Measurements from ENCODE around the gene NECTIN1. TPM values are rescaled to one million over a fixed set of nuclear protein-coding genes. Genes with fewer than 3 reads are reported as not detected.

NECTIN1 gene
- total and polyA plus RNA-seq, 2 of the 4 experiments (the other 2 are of a cell fraction), result 2.3 to 4.2 TPM

DNA sequence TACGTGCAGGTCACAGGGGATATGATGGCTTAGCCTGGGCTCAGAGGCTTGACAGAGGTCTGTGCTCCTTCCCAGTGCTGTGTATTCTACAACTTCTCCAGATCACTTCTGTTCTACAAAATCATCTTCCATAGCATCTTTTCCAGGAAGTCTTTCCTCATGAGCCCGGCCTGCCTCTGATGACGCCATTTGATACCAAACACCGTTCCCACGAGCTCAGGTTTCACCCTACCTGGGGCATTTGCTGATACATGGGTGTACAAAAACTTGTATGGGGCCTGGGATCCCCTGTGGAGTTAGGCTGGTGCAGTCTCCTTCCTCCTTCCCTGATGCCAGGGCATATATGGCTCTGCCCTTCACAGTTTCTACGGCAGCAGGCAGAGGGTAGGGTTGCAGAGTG lies 78.7 kb downstream of the NECTIN1 start:
- ChIA-PET CTCF (no interaction called here), POLR2A (ENCODE audit: unreplicated experiment) (no interaction called here)
- BruUV-seq (replicated peaks), result no TSS peak

More for the DNA sequence above, 78.7 kb downstream of the NECTIN1 start:
- no peak overlapping the region for H2AK5ac ChIP-seq (ENCODE audit: low read depth, low read length)
- H3K14ac ChIP-seq (replicated peaks; ENCODE audit: low read depth, low read length), result no peak overlapping the region
- intact Hi-C loops (cut with micrococcal nuclease) (no loop called here), in situ Hi-C loops (cut with MboI; ENCODE audit: low sequenced_read_pairs) (loop anchor here (10.0 kb wide), 1 partner anchor 365 kb away; no protein-coding TSS in a partner anchor), dilution Hi-C loops (cut with HindIII; ENCODE audit: low sequenced_read_pairs, unreplicated experiment) (no loop called here)
- H3K36me3 ChIP-seq (ENCODE audit: control insufficient read depth, insufficient read depth, low read length), result no peaks in the 10 kb centered on the region
- no peak overlapping the region for H2AFZ ChIP-seq (replicated peaks; ENCODE audit: low read length, poor library complexity)
- no peaks in the 10 kb centered on the region for H4K20me1 ChIP-seq (ENCODE audit: insufficient read depth, low read length)
- 40% methylated on average over 2 of the region's 6 CpGs; no CpG with 5 or more reads in 1 of the 2 experiments for WGBS, 2 experiments (ENCODE audit: extremely low coverage in 2 of 2, insufficient read length in 1 of 2)
- H3K4me2 ChIP-seq (ENCODE audit: low read depth, low read length), result no peak overlapping the region
- no peak overlapping the region for H3K4ac ChIP-seq (ENCODE audit: low read depth, low read length)
- ATAC-seq (ENCODE audit: low read depth), result no peak
- no peak overlapping the region for H2BK120ac ChIP-seq (ENCODE audit: low read depth, low read length)
- H4K8ac ChIP-seq (ENCODE audit: low read depth in 2 of 2, low read length in 2 of 2), result no peak overlapping the region
- H3K9ac ChIP-seq (ENCODE audit: low read depth, low read length), result no peak overlapping the region
- H3K56ac ChIP-seq (ENCODE audit: extremely low read depth, insufficient read depth, low read length), result no peak overlapping the region
- TF ChIP-seq CEBPB (IDR thresholded peaks at IDR 0.05; ENCODE audit: low read depth, low read length) (no peak), SMC3 (IDR thresholded peaks at IDR 0.05; ENCODE audit: low read depth, low read length) (no peak), RFX5 (IDR thresholded peaks at IDR 0.05; ENCODE audit: low read depth, low read length) (no peak), NFE2L2 (IDR thresholded peaks at IDR 0.05; ENCODE audit: low read depth, low read length) (no peak), MAFK (IDR thresholded peaks at IDR 0.05; ENCODE audit: low read depth, low read length) (no peak), BHLHE40 (IDR thresholded peaks at IDR 0.05; ENCODE audit: low read depth, low read length) (no peak), CTCF (conservative IDR thresholded peaks at IDR 0.05; ENCODE audit: low read depth, low read length) (no peak), RAD21 (IDR thresholded peaks at IDR 0.05; ENCODE audit: low read length) (no peak)
- no peaks in the 10 kb centered on the region for H3K4me1 ChIP-seq (ENCODE audit: control insufficient read depth, insufficient read depth, low read length)
- H4K91ac ChIP-seq (ENCODE audit: insufficient read depth, low read depth, low read length), result no peak overlapping the region
- H3K79me1 ChIP-seq (ENCODE audit: low read depth in 1 of 2, low read length in 2 of 2), result no peaks in the 10 kb centered on the region
- no peaks in the 10 kb centered on the region for H3K9me3 ChIP-seq (ENCODE audit: control insufficient read depth, insufficient read depth, low read length)
- no peak overlapping the region for H2AK9ac ChIP-seq (replicated peaks; ENCODE audit: low read depth, low read length, poor library complexity)
- no peak overlapping the region for H2BK15ac ChIP-seq (ENCODE audit: low read depth, low read length)
- H2BK20ac ChIP-seq (ENCODE audit: low read depth, low read length), result no peak overlapping the region
- H3K18ac ChIP-seq (ENCODE audit: low read depth, low read length), result no peak overlapping the region
- H3K23ac ChIP-seq (ENCODE audit: low read depth, low read length), result no peak overlapping the region
- H3K27me3 ChIP-seq (ENCODE audit: control insufficient read depth, insufficient read depth, low read length), result peaks cover 22% of the 10 kb centered on the region
- no peak overlapping the region for H4K5ac ChIP-seq (ENCODE audit: low read depth, low read length)
- H2BK5ac ChIP-seq (ENCODE audit: low read depth, low read length, poor library complexity, severe bottlenecking), result no peak overlapping the region
- no peak overlapping the region for H3K27ac ChIP-seq (ENCODE audit: insufficient read depth, low read length)
- H3K4me3 ChIP-seq (ENCODE audit: insufficient read depth, low read depth, low read length), result no peak overlapping the region
- DNase-seq, result no peak
- H3K9me1 ChIP-seq (ENCODE audit: insufficient read depth, low read length), result no peaks in the 10 kb centered on the region; the same call in 1 of the 2 replicates

Measured in IMR-90 (cell line).